Upper lobe of right lung (tissue), 1 donor: Measurements from ENCODE around the gene TSTD2. TPM values are rescaled to one million over a fixed set of nuclear protein-coding genes. Genes with fewer than 3 reads are reported as not detected.

ENCODE experiments used
- ATAC-seq: fragments of 200-7000 bp; cut with Tn5 transposase; one replicate; pipeline ENCODE4 v1.9.1; 2020; ENCODE audit warnings: mild to moderate bottlenecking, moderate library complexity
- DNase-seq: peaks from one replicate; pipeline ENCODE4 v3.0.0-alpha.2; 2020
- H3K27ac ChIP-seq: fragments of 200-600 bp; one replicate; pipeline ENCODE4 v1.8.0; 2022
- H3K27me3 ChIP-seq: fragments of 200-600 bp; one replicate; pipeline ENCODE4 v1.8.0; 2022; ENCODE audit warnings: mild to moderate bottlenecking
- H3K36me3 ChIP-seq: fragments of 200-600 bp; one replicate; pipeline ENCODE4 v1.8.0; 2022
- H3K4me1 ChIP-seq: fragments of 200-600 bp; one replicate; pipeline ENCODE4 v1.8.0; 2022
- H3K4me3 ChIP-seq: fragments of 200-600 bp; one replicate; pipeline ENCODE4 v1.8.0; 2022; ENCODE audit warnings: mild to moderate bottlenecking
- H3K9me3 ChIP-seq: fragments of 200-600 bp; one replicate; pipeline ENCODE4 v1.8.0; 2022
- intact Hi-C: fragments of 100-400 bp; cut with DNase I; formaldehyde crosslinking; loops from one replicate; pipeline ENCODE4 v1.11.0; 2022
- total RNA-seq: library from RNA; stranded (reverse); fragmentation: NEBNext Ultra II Directional; extraction: Animal tissue kit (Norgen Biotek cat#: 25700); gene quantifications from one replicate; pipeline ENCODE4 v1.2.1, GENCODE V29; 2021
- TF ChIP-seq, protein P1 (sequence below): fragments of 200-600 bp; IDR thresholded peaks from one replicate; pipeline ENCODE4 v1.8.0; 2022; ENCODE audit warnings: antibody characterized with exemption
- donor health status: DM: no; HTN: yes; CAD: no; lungs with severe emphysema.

Gene TSTD2
- total RNA-seq, 1 donor from 2014 or later: 20.0 TPM

GRCh38 chr9:97640325-97640724 lies 7.2 kb upstream of the TSTD2 start:
- H3K4me3 ChIP-seq: no peak overlapping the region
- intact Hi-C loops: no loop called here
- TF ChIP-seq, protein P1, sequence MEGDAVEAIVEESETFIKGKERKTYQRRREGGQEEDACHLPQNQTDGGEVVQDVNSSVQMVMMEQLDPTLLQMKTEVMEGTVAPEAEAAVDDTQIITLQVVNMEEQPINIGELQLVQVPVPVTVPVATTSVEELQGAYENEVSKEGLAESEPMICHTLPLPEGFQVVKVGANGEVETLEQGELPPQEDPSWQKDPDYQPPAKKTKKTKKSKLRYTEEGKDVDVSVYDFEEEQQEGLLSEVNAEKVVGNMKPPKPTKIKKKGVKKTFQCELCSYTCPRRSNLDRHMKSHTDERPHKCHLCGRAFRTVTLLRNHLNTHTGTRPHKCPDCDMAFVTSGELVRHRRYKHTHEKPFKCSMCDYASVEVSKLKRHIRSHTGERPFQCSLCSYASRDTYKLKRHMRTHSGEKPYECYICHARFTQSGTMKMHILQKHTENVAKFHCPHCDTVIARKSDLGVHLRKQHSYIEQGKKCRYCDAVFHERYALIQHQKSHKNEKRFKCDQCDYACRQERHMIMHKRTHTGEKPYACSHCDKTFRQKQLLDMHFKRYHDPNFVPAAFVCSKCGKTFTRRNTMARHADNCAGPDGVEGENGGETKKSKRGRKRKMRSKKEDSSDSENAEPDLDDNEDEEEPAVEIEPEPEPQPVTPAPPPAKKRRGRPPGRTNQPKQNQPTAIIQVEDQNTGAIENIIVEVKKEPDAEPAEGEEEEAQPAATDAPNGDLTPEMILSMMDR: no peak
- peaks cover 44% of the 10 kb centered on the region for H3K36me3 ChIP-seq
- no peak overlapping the region for H3K27ac ChIP-seq
- DNase-seq (no peak), ATAC-seq (no peak)
- no peaks in the 10 kb centered on the region for H3K27me3 ChIP-seq
- no peaks in the 10 kb centered on the region for H3K9me3 ChIP-seq
- peaks cover 21% of the 10 kb centered on the region for H3K4me1 ChIP-seq

GRCh38 chr9:97638666-97639065 lies 5.5 kb upstream of the TSTD2 start:
- H3K4me1 ChIP-seq: peaks cover 30% of the 10 kb centered on the region
- ATAC-seq: no peak
- no peak overlapping the region for H3K27ac ChIP-seq
- TF ChIP-seq, protein P1: no peak
- H3K27me3 ChIP-seq: no peaks in the 10 kb centered on the region
- intact Hi-C loops: no loop called here
- H3K9me3 ChIP-seq: no peaks in the 10 kb centered on the region
- H3K36me3 ChIP-seq: peaks cover 28% of the 10 kb centered on the region
- no peak for DNase-seq
- H3K4me3 ChIP-seq: no peak overlapping the region

GRCh38 chr9:97636903-97637302 lies 3.7 kb upstream of the TSTD2 start:
- no peak overlapping the region for H3K27ac ChIP-seq
- DNase-seq (no peak), ATAC-seq (no peak)
- peaks cover 10% of the 10 kb centered on the region for H3K36me3 ChIP-seq
- intact Hi-C loops: no loop called here
- H3K27me3 ChIP-seq: no peaks in the 10 kb centered on the region
- H3K4me1 ChIP-seq: peaks cover 34% of the 10 kb centered on the region
- no peaks in the 10 kb centered on the region for H3K9me3 ChIP-seq
- TF ChIP-seq, protein P1: no peak
- H3K4me3 ChIP-seq: no peak overlapping the region

- ATAC-seq (no peak), DNase-seq (no peak)
- Histone ChIP-seq H3K27me3 (no peaks in the 10 kb centered on the region), H3K4me3 (peak overlapping the region; percentile 76), H3K27ac (peak overlapping the region; percentile 99), H3K36me3 (no peaks in the 10 kb centered on the region), H3K9me3 (no peaks in the 10 kb centered on the region), H3K4me1 (peaks cover 38% of the 10 kb centered on the region)
- TF ChIP-seq, protein P1: no peak
- intact Hi-C loops: no loop called here
Observed at GRCh38 chr9:97635026-97635425, 1.9 kb upstream of the TSTD2 start.

- intact Hi-C loops: no loop called here
- peaks cover 38% of the 10 kb centered on the region for H3K4me1 ChIP-seq
- H3K4me3 ChIP-seq: peak overlapping the region; percentile 76
- TF ChIP-seq, protein P1: no peak
- H3K27ac ChIP-seq: peak overlapping the region; percentile 99
- no peak for DNase-seq
- no peaks in the 10 kb centered on the region for H3K36me3 ChIP-seq
- no peak for ATAC-seq
- no peaks in the 10 kb centered on the region for H3K27me3 ChIP-seq
- no peaks in the 10 kb centered on the region for H3K9me3 ChIP-seq
Observed at GRCh38 chr9:97633859-97634490, 807 bp upstream of the TSTD2 start.
